ENCODE measurements around the gene SUGCT.

The SUGCT gene

DNA sequence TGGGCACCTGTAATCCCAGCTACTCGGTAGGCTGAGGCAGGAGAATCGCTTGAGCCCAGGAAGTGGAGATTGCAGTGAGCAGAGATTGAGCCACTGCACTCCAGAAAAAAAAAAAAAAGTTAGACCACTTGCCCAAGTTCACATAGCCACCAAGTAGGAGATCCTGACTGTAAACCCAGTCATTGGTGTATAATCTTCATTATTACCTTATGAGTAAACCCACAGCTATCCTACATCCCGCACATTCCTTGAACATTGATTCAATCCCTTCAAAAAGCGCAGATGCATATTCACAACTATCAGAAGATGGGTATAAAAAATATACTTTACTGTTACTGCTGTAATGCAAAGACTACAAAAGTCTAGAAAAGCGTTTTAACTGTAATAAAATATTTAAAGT, 512.9 kb downstream of the SUGCT start:
- TF ChIP-seq ZNF596 (tag by site-specific recombination; IDR thresholded peaks at IDR 0.05) (no peak), KLF9 (tag by site-specific recombination; IDR thresholded peaks at IDR 0.05; ENCODE audit: low read depth) (no peak), ZNF621 (tag by site-specific recombination; IDR thresholded peaks at IDR 0.05) (no peak), IKZF3 (tag by site-specific recombination; IDR thresholded peaks at IDR 0.05) (no peak), ZNF571 (tag by site-specific recombination; IDR thresholded peaks at IDR 0.05) (no peak), ZNF777 (tag by site-specific recombination; IDR thresholded peaks at IDR 0.05; ENCODE audit: borderline replicate concordance) (no peak), ZNF341 (tag by site-specific recombination; IDR thresholded peaks at IDR 0.05; ENCODE audit: low read depth) (no peak), SP7 (tag by site-specific recombination; IDR thresholded peaks at IDR 0.05) (no peak), PRDM10 (tag by site-specific recombination; IDR thresholded peaks at IDR 0.05) (no peak), ZFP37 (tag by site-specific recombination; IDR thresholded peaks at IDR 0.05) (no peak), ZNF473 (tag by site-specific recombination; IDR thresholded peaks at IDR 0.05) (no peak), SP2 (tag by site-specific recombination; IDR thresholded peaks at IDR 0.05) (no peak), ZNF2 (tag by site-specific recombination; IDR thresholded peaks at IDR 0.05) (no peak), ZBTB8A (tag by site-specific recombination; IDR thresholded peaks at IDR 0.05) (no peak), ZNF658 (tag by site-specific recombination; IDR thresholded peaks at IDR 0.05) (no peak)
- TF ChIP-seq, protein P1, sequence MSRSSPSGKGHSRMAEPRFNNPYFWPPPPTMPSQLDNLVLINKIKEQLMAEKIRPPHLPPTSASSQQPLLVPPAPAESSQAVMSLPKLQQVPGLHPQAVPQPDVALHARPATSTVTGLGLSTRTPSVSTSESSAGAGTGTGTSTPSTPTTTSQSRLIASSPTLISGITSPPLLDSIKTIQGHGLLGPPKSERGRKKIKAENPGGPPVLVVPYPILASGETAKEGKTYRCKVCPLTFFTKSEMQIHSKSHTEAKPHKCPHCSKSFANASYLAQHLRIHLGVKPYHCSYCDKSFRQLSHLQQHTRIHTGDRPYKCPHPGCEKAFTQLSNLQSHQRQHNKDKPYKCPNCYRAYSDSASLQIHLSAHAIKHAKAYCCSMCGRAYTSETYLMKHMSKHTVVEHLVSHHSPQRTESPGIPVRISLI (tag by site-specific recombination; IDR thresholded peaks at IDR 0.05), result no peak
- TF ChIP-seq, protein P2, sequence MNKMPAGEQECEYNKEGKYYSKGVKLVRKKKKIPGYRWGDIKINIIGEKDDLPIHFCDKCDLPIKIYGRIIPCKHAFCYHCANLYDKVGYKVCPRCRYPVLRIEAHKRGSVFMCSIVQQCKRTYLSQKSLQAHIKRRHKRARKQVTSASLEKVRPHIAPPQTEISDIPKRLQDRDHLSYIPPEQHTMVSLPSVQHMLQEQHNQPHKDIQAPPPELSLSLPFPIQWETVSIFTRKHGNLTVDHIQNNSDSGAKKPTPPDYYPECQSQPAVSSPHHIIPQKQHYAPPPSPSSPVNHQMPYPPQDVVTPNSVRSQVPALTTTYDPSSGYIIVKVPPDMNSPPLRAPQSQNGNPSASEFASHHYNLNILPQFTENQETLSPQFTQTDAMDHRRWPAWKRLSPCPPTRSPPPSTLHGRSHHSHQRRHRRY (tag by site-specific recombination; IDR thresholded peaks at IDR 0.05), result no peak
- TF ChIP-seq, protein P3, sequence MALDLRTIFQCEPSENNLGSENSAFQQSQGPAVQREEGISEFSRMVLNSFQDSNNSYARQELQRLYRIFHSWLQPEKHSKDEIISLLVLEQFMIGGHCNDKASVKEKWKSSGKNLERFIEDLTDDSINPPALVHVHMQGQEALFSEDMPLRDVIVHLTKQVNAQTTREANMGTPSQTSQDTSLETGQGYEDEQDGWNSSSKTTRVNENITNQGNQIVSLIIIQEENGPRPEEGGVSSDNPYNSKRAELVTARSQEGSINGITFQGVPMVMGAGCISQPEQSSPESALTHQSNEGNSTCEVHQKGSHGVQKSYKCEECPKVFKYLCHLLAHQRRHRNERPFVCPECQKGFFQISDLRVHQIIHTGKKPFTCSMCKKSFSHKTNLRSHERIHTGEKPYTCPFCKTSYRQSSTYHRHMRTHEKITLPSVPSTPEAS (tag by site-specific recombination; IDR thresholded peaks at IDR 0.05), result no peak
- ChIA-PET CTCF (no interaction called here), POLR2A (no interaction called here)
- H3K4me1 ChIP-seq (ENCODE audit: control insufficient read depth, insufficient read depth, low read length), result no peaks in the 10 kb centered on the region
- H3K4me3 ChIP-seq (ENCODE audit: low read depth, low read length), result no peak overlapping the region
- no peaks in the 10 kb centered on the region for H3K36me3 ChIP-seq (ENCODE audit: control insufficient read depth in 2 of 2, insufficient read depth in 1 of 2, low read length in 2 of 2)
- H3K9me3 ChIP-seq (ENCODE audit: control insufficient read depth, insufficient read depth, low read depth, low read length), result no peaks in the 10 kb centered on the region
- no peak overlapping the region for H3K27ac ChIP-seq (ENCODE audit: extremely low read depth, low read depth, low read length)

- Histone ChIP-seq H3K4me1 (ENCODE audit: control insufficient read depth, insufficient read depth, low read length) (no peaks in the 10 kb centered on the region), H3K4me3 (ENCODE audit: low read depth, low read length) (no peak overlapping the region), H3K36me3 (ENCODE audit: control insufficient read depth in 2 of 2, insufficient read depth in 1 of 2, low read length in 2 of 2) (no peaks in the 10 kb centered on the region), H3K9me3 (ENCODE audit: control insufficient read depth, insufficient read depth, low read depth, low read length) (no peaks in the 10 kb centered on the region), H3K27ac (ENCODE audit: extremely low read depth, low read depth, low read length) (no peak overlapping the region)
- CTCF ChIA-PET, result no interaction called here
- POLR2A ChIA-PET, result no interaction called here
- TF ChIP-seq ZNF37A (tag by site-specific recombination; IDR thresholded peaks at IDR 0.05) (no peak), ZNF571 (tag by site-specific recombination; IDR thresholded peaks at IDR 0.05) (no peak), ZNF701 (tag by site-specific recombination; IDR thresholded peaks at IDR 0.05) (no peak), ZBTB49 (tag by site-specific recombination; IDR thresholded peaks at IDR 0.05; ENCODE audit: low read depth) (no peak), ZNF223 (tag by site-specific recombination; IDR thresholded peaks at IDR 0.05) (no peak), ZNF621 (tag by site-specific recombination; IDR thresholded peaks at IDR 0.05) (no peak), ZNF335 (tag by site-specific recombination; conservative IDR thresholded peaks at IDR 0.05) (no peak), ZNF785 (tag by site-specific recombination; IDR thresholded peaks at IDR 0.05) (no peak), ZNF23 (tag by site-specific recombination; IDR thresholded peaks at IDR 0.05; ENCODE audit: borderline replicate concordance) (no peak)
- TF ChIP-seq, protein P4, sequence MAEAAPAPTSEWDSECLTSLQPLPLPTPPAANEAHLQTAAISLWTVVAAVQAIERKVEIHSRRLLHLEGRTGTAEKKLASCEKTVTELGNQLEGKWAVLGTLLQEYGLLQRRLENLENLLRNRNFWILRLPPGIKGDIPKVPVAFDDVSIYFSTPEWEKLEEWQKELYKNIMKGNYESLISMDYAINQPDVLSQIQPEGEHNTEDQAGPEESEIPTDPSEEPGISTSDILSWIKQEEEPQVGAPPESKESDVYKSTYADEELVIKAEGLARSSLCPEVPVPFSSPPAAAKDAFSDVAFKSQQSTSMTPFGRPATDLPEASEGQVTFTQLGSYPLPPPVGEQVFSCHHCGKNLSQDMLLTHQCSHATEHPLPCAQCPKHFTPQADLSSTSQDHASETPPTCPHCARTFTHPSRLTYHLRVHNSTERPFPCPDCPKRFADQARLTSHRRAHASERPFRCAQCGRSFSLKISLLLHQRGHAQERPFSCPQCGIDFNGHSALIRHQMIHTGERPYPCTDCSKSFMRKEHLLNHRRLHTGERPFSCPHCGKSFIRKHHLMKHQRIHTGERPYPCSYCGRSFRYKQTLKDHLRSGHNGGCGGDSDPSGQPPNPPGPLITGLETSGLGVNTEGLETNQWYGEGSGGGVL (tag by site-specific recombination; IDR thresholded peaks at IDR 0.05), result no peak
These were observed 514.4 kb downstream of the SUGCT start for GRCh38 chr7:40649247-40649646.

All from HEK293 (cell line).